H1 (cell line): Measurements from ENCODE around the gene CAPN2. TPM values are rescaled to one million over a fixed set of nuclear protein-coding genes. Genes with fewer than 3 reads are reported as not detected.

Source experiments
- CTCF ChIA-PET: fragments of 300-600 bp; sonication (Branson Sonifier 250); formaldehyde crosslinking; loops from one replicate; lab custom pipeline; 2021; ENCODE audit not compliant: partially characterized antibody; lab: Charles Lee
- POLR2A ChIA-PET: fragments of 300-600 bp; sonication (Branson Sonifier 250); formaldehyde crosslinking; loops from one replicate; lab custom pipeline; 2021; ENCODE audit warnings: inconsistent platforms; ENCODE audit not compliant: partially characterized antibody; lab: Charles Lee
- DNase-seq, 2 experiments: peaks; one replicate each; pipeline versions ENCODE4 v3.0.0 to v3.0.0-alpha.2; 2010 to 2022; ENCODE audit warnings: low spot score in 2 of 2, low read depth in 1 of 2, mixed read lengths in 1 of 2
- FAIRE-seq: peaks from 2 replicates; lab custom pipeline; 2011; peaks lifted over from hg19 to GRCh38; lab: Jason Lieb, UNC
- H2AFZ ChIP-seq: 2 replicates; pipeline ENCODE4 v1.8.1; 2012; ENCODE audit warnings: low read length, inconsistent platforms
- H2AK5ac ChIP-seq: 2 replicates; pipeline ENCODE4 v1.6.1; 2013; ENCODE audit warnings: low read depth, low read length
- H2BK120ac ChIP-seq: replicated peaks from 2 replicates; pipeline ENCODE3; 2013; ENCODE audit warnings: low read depth, low read length, inconsistent platforms
- H2BK12ac ChIP-seq: 2 replicates; pipeline ENCODE4 v1.6.1; 2013; ENCODE audit warnings: low read depth, low read length
- H2BK15ac ChIP-seq: 2 replicates; pipeline ENCODE4 v1.6.1; 2013; ENCODE audit warnings: low read length
- H2BK20ac ChIP-seq: 2 replicates; pipeline ENCODE4 v1.6.1; 2013; ENCODE audit warnings: low read length
- H2BK5ac ChIP-seq: 2 replicates; pipeline ENCODE4 v1.6.1; 2013; ENCODE audit warnings: low read depth, low read length
- H3K14ac ChIP-seq: 2 replicates; pipeline ENCODE4 v1.6.1; 2013; ENCODE audit warnings: inconsistent platforms; ENCODE audit not compliant: insufficient read length
- H3K18ac ChIP-seq: 2 replicates; pipeline ENCODE4 v1.6.1; 2013; ENCODE audit warnings: low read length; ENCODE audit errors: extremely low read depth
- H3K23ac ChIP-seq: 2 replicates; pipeline ENCODE4 v1.6.1; 2013; ENCODE audit warnings: inconsistent platforms; ENCODE audit not compliant: insufficient read length
- H3K23me2 ChIP-seq: 2 replicates; pipeline ENCODE4 v1.6.1; 2013; ENCODE audit warnings: low read depth, low read length
- H3K27ac ChIP-seq: 2 replicates; pipeline ENCODE4 v1.6.1; 2011; ENCODE audit warnings: low read depth, low read length, inconsistent platforms
- H3K27me3 ChIP-seq, 4 experiments: replicated peaks in 1 of 4; 1 replicate in 1 of 4; 2 replicates in 3 of 4; pipeline versions ENCODE4 v1.6.1 to v1.8.1; 2011 to 2013; ENCODE audit warnings: low read length in 3 of 4, mild to moderate bottlenecking in 3 of 4, inconsistent platforms in 2 of 4, mixed read lengths in 2 of 4, moderate library complexity in 1 of 4; ENCODE audit not compliant: control insufficient read depth in 3 of 4, insufficient read depth in 3 of 4; ENCODE audit errors: extremely low read depth in 1 of 4
- H3K36me3 ChIP-seq, 4 experiments: 2 replicates each; pipeline versions ENCODE4 v1.6.1 to v1.8.1; 2011 to 2013; ENCODE audit warnings: mild to moderate bottlenecking in 4 of 4, low read length in 3 of 4, moderate library complexity in 2 of 4, control low read depth in 1 of 4, inconsistent platforms in 1 of 4; ENCODE audit not compliant: insufficient read depth in 4 of 4, control insufficient read depth in 2 of 4
- H3K4ac ChIP-seq: replicated peaks from 2 replicates; pipeline ENCODE3; 2013; ENCODE audit warnings: low read length, low read depth, mixed read lengths, inconsistent platforms; ENCODE audit not compliant: insufficient read length
- H3K4me1 ChIP-seq, 4 experiments: replicated peaks in 1 of 4; 1 replicate in 1 of 4; 2 replicates in 3 of 4; pipeline versions ENCODE4 v1.6.1 to v1.8.1; 2011 to 2013; ENCODE audit warnings: low read length in 3 of 4, inconsistent platforms in 2 of 4, mixed read lengths in 1 of 4; ENCODE audit not compliant: insufficient read depth in 4 of 4, control insufficient read depth in 3 of 4
- H3K4me2 ChIP-seq, 2 experiments: 2 replicates each; pipeline versions ENCODE4 v1.6.1 to v1.8.1; 2011 to 2013; ENCODE audit warnings: low read depth in 2 of 2, low read length in 2 of 2, control low read depth in 1 of 2, inconsistent platforms in 1 of 2, mild to moderate bottlenecking in 1 of 2; ENCODE audit not compliant: insufficient read depth in 1 of 2
- H3K4me3 ChIP-seq, 4 experiments: fragments of 200-600, 300-600 bp in 1 of 4; sonication (generic), shearing (Covaris generic), sonication (Bioruptor Twin) in 1 of 4; 2 replicates each; pipeline versions ENCODE4 v1.5.1 to v1.8.1; 2011 to 2016; ENCODE audit warnings: low read length in 4 of 4, low read depth in 3 of 4, control low read depth in 2 of 4, inconsistent platforms in 2 of 4, mild to moderate bottlenecking in 2 of 4, mixed read lengths in 1 of 4, moderate library complexity in 1 of 4; ENCODE audit not compliant: insufficient read depth in 2 of 4; ENCODE audit errors: extremely low read depth in 1 of 4
- H3K56ac ChIP-seq: replicated peaks from 2 replicates; pipeline ENCODE3; 2013; ENCODE audit warnings: low read depth, mild to moderate bottlenecking, mixed read lengths, low read length, inconsistent platforms; ENCODE audit not compliant: insufficient read length
- H3K79me1 ChIP-seq: 2 replicates; pipeline ENCODE4 v1.6.1; 2013; ENCODE audit warnings: low read depth, low read length, control low read depth
- H3K79me2 ChIP-seq, 2 experiments: 2 replicates each; pipeline versions ENCODE4 v1.6.1 to v1.8.1; 2012 to 2013; ENCODE audit warnings: low read length in 2 of 2, mild to moderate bottlenecking in 2 of 2, inconsistent platforms in 1 of 2; ENCODE audit not compliant: insufficient read depth in 2 of 2, control insufficient read depth in 1 of 2
- H3K9ac ChIP-seq, 4 experiments: replicated peaks in 1 of 4; 1 replicate in 1 of 4; 2 replicates in 3 of 4; pipeline versions ENCODE4 v1.6.1 to v1.8.1; 2011 to 2013; ENCODE audit warnings: low read depth in 3 of 4, low read length in 3 of 4, control low read depth in 2 of 4, mild to moderate bottlenecking in 2 of 4, moderate library complexity in 2 of 4, inconsistent platforms in 1 of 4; ENCODE audit errors: extremely low read depth in 1 of 4
- H3K9me3 ChIP-seq, 2 experiments: 2 replicates each; pipeline versions ENCODE4 v1.6.1 to v1.8.1; 2012 to 2013; ENCODE audit warnings: mild to moderate bottlenecking in 2 of 2, moderate library complexity in 2 of 2, control low read depth in 1 of 2, inconsistent platforms in 1 of 2, low read depth in 1 of 2, low read length in 1 of 2, mixed read lengths in 1 of 2; ENCODE audit not compliant: insufficient read depth in 2 of 2
- H4K20me1 ChIP-seq, 2 experiments: replicated peaks in 1 of 2; 2 replicates each; pipeline versions ENCODE3 to v1.8.1; 2011 to 2013; ENCODE audit warnings: inconsistent platforms in 2 of 2, low read length in 2 of 2, mild to moderate bottlenecking in 1 of 2; ENCODE audit not compliant: insufficient read depth in 2 of 2, control insufficient read depth in 1 of 2
- H4K5ac ChIP-seq: 2 replicates; pipeline ENCODE4 v1.6.1; 2013; ENCODE audit warnings: low read length, low read depth, mixed read lengths, inconsistent platforms; ENCODE audit not compliant: insufficient read length
- H4K8ac ChIP-seq: 2 replicates; pipeline ENCODE4 v1.8.0; 2013; ENCODE audit warnings: mild to moderate bottlenecking, moderate library complexity, low read length, inconsistent platforms; ENCODE audit not compliant: insufficient read depth; ENCODE audit errors: extremely low read depth
- H4K91ac ChIP-seq: replicated peaks from 2 replicates; pipeline ENCODE3; 2013; ENCODE audit warnings: low read length, mixed read lengths, inconsistent platforms; ENCODE audit not compliant: insufficient read length
- ASH2L ChIP-seq: fragments of 200-600, 300-600 bp; sonication (generic); IDR thresholded peaks from one replicate; pipeline ENCODE4 v1.7.1; 2017; ENCODE audit warnings: low read length
- EP300 ChIP-seq, 2 experiments: IDR thresholded peaks; 1 replicate in 1 of 2; 2 replicates in 1 of 2; pipeline ENCODE4 v1.6.1; 2011 to 2012; ENCODE audit warnings: low read depth in 2 of 2, low read length in 2 of 2, mild to moderate bottlenecking in 2 of 2, borderline replicate concordance in 1 of 2, inconsistent platforms in 1 of 2, moderate library complexity in 1 of 2
- HDAC6 ChIP-seq: IDR thresholded peaks from one replicate; pipeline ENCODE4 v1.7.1; 2012; ENCODE audit warnings: low read depth, mild to moderate bottlenecking, inconsistent platforms, low read length, moderate library complexity
- KDM5A ChIP-seq: fragments of 200-600 bp; IDR thresholded peaks from 2 replicates; pipeline ENCODE4 v1.7.1; 2012; ENCODE audit warnings: mild to moderate bottlenecking, low read length, inconsistent platforms, mixed read lengths
- SP1 ChIP-seq: IDR thresholded peaks from 2 replicates; pipeline ENCODE4 v1.6.1; 2011; ENCODE audit warnings: low read depth, low read length
- TEAD4 ChIP-seq: IDR thresholded peaks from 2 replicates; pipeline ENCODE4 v1.6.1; 2012; ENCODE audit warnings: low read depth, low read length, inconsistent platforms, mixed read lengths
- WGBS, 2 experiments: shearing (Covaris generic) in 1 of 2; methylation state at CpG; one replicate each; pipeline versions ENCODE4 v1.1.6 to v1.1.7; 2013 to 2015; ENCODE audit warnings: low lambda C conversion rate in 2 of 2, mixed read lengths in 2 of 2, inconsistent platforms in 1 of 2, low coverage in 1 of 2, missing lambda C conversion rate in 1 of 2; ENCODE audit not compliant: insufficient replicate concordance in 2 of 2, insufficient coverage in 1 of 2, insufficient read length in 1 of 2; ENCODE audit errors: extremely low coverage in 1 of 2, missing lambda C conversion rate in 1 of 2; 5-methylcytosine and 5-hydroxymethylcytosine counted together
- polyA plus RNA-seq, 7 experiments: library from polyadenylated mRNA; depleted of rRNA in 3 of 7; stranded (reverse) in 5 of 7; unstranded in 2 of 7; fragments of >200 nt in 5 of 7; fragments of 200-250 nt in 2 of 7; gene quantifications; 1 replicate in 5 of 7; 2 replicates in 1 of 7; 4 replicates in 1 of 7; pipeline versions ENCODE4 v1.2.1 to v1.2.3, GENCODE V29; 2011 to 2013; ENCODE audit warnings: missing spikeins in 2 of 7, mixed read lengths in 2 of 7
- total RNA-seq: library from RNA; stranded (reverse); fragmentation: NEBNext Ultra II Directional; extraction: Animal tissue kit (Norgen Biotek cat#: 25700); gene quantifications from 2 replicates; pipeline ENCODE4 v1.2.1, GENCODE V29; 2021
- TF ChIP-seq, protein P1 (sequence below): IDR thresholded peaks from 2 replicates; pipeline ENCODE4 v1.6.1; 2012; ENCODE audit warnings: low read length, inconsistent platforms
- TF ChIP-seq, protein P2 (sequence below): IDR thresholded peaks from 2 replicates; pipeline ENCODE4 v1.6.1; 2011; ENCODE audit warnings: low read depth, mild to moderate bottlenecking, low read length; ENCODE audit not compliant: insufficient read depth
- TF ChIP-seq, protein P3 (sequence below), 3 experiments: IDR thresholded peaks; 1 replicate in 2 of 3; 2 replicates in 1 of 3; pipeline versions ENCODE4 v1.5.1 to v1.6.1; 2011; ENCODE audit warnings: low read length in 3 of 3, mild to moderate bottlenecking in 3 of 3, inconsistent platforms in 2 of 3, low read depth in 1 of 3, moderate library complexity in 1 of 3; ENCODE audit not compliant: insufficient read depth in 1 of 3; ENCODE audit errors: control extremely low read depth in 1 of 3

Gene CAPN2
- total and polyA plus RNA-seq, 2 of the 8 experiments (the other 6 are each of a cell fraction or from before 2014, with no cell fraction given): 9.2 to 10.3 TPM

DNA sequence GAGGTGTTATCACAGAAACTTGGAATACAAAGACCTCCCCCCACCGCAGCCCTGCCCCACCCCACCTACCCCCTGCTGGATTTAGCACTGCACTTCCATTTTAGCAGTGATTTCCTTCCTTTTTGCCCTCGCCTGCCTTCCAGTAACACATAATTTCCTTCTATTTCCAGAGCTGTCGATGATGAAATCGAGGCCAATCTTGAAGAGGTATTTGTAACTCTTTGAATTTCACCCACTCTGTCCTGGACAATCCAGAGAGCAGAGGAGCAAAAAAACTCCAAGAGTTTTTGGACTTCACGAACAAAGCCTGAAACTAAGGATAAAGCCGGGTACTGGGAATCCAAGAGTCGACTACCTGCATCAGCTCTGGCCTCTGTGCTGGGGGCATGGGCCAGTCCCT, 49.1 kb downstream of the CAPN2 start:
- H2AFZ ChIP-seq: no peak overlapping the region
- ChIA-PET CTCF (interaction anchor here (1.2 to 3.1 kb wide), 5 partner anchors 9 to 65 kb away, joined by 3 to 24 read pairs (median 6); no protein-coding TSS in a partner anchor), POLR2A (interaction anchor here (1.0 to 1.5 kb wide), 2 partner anchors 11 to 14 kb away, joined by 3 to 4 read pairs; no protein-coding TSS in a partner anchor)
- no peak overlapping the region for H2AK5ac ChIP-seq
- H3K9ac ChIP-seq: no peak overlapping the region
- no peak overlapping the region for H2BK15ac ChIP-seq
- no peak overlapping the region for H3K4me3 ChIP-seq
- no peak overlapping the region for H4K8ac ChIP-seq
- H3K18ac ChIP-seq: no peak overlapping the region
- H4K91ac ChIP-seq: no peak overlapping the region
- H2BK12ac ChIP-seq: no peak overlapping the region
- H3K27me3 ChIP-seq: no peaks in the 10 kb centered on the region
- no peaks in the 10 kb centered on the region; a peak in 1 of 8 replicates for H3K36me3 ChIP-seq
- no peaks in the 10 kb centered on the region for H3K79me1 ChIP-seq
- no peak overlapping the region for H3K27ac ChIP-seq
- H3K56ac ChIP-seq: no peak overlapping the region
- no peak overlapping the region for H3K14ac ChIP-seq
- H2BK120ac ChIP-seq: no peak overlapping the region
- H3K4me1 ChIP-seq: no peaks in the 10 kb centered on the region
- no peak overlapping the region for H3K4me2 ChIP-seq
- no peaks in the 10 kb centered on the region for H3K9me3 ChIP-seq
- no peak overlapping the region for H3K23ac ChIP-seq
- H4K20me1 ChIP-seq: no peaks in the 10 kb centered on the region
- FAIRE-seq: no peak
- no peak overlapping the region for H3K4ac ChIP-seq
- no peaks in the 10 kb centered on the region for H3K23me2 ChIP-seq
- no peak overlapping the region for H4K5ac ChIP-seq
- no peaks in the 10 kb centered on the region for H3K79me2 ChIP-seq
- no peak for DNase-seq
- 86% methylated on average over 7 of the region's 7 CpGs; no CpG with 5 or more reads in 1 of the 2 experiments for WGBS, 2 experiments
- H2BK20ac ChIP-seq: no peak overlapping the region
- no peak overlapping the region for H2BK5ac ChIP-seq
- TF ChIP-seq EP300 (IDR thresholded peaks at IDR 0.05; ENCODE audit: borderline replicate concordance in 1 of 2, low read depth in 2 of 2, low read length in 2 of 2): no peak
- no peak for TF ChIP-seq ASH2L
- TF ChIP-seq TEAD4: no peak
- TF ChIP-seq, protein P1, sequence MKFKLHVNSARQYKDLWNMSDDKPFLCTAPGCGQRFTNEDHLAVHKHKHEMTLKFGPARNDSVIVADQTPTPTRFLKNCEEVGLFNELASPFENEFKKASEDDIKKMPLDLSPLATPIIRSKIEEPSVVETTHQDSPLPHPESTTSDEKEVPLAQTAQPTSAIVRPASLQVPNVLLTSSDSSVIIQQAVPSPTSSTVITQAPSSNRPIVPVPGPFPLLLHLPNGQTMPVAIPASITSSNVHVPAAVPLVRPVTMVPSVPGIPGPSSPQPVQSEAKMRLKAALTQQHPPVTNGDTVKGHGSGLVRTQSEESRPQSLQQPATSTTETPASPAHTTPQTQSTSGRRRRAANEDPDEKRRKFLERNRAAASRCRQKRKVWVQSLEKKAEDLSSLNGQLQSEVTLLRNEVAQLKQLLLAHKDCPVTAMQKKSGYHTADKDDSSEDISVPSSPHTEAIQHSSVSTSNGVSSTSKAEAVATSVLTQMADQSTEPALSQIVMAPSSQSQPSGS: no peak
- TF ChIP-seq, protein P2, sequence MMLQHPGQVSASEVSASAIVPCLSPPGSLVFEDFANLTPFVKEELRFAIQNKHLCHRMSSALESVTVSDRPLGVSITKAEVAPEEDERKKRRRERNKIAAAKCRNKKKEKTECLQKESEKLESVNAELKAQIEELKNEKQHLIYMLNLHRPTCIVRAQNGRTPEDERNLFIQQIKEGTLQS: no peak
- TF ChIP-seq, protein P3, sequence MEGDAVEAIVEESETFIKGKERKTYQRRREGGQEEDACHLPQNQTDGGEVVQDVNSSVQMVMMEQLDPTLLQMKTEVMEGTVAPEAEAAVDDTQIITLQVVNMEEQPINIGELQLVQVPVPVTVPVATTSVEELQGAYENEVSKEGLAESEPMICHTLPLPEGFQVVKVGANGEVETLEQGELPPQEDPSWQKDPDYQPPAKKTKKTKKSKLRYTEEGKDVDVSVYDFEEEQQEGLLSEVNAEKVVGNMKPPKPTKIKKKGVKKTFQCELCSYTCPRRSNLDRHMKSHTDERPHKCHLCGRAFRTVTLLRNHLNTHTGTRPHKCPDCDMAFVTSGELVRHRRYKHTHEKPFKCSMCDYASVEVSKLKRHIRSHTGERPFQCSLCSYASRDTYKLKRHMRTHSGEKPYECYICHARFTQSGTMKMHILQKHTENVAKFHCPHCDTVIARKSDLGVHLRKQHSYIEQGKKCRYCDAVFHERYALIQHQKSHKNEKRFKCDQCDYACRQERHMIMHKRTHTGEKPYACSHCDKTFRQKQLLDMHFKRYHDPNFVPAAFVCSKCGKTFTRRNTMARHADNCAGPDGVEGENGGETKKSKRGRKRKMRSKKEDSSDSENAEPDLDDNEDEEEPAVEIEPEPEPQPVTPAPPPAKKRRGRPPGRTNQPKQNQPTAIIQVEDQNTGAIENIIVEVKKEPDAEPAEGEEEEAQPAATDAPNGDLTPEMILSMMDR (IDR thresholded peaks at IDR 0.05; ENCODE audit: control extremely low read depth in 1 of 3, insufficient read depth in 1 of 3, low read depth in 1 of 3, low read length in 3 of 3): no peak
- TF ChIP-seq KDM5A: no peak
- TF ChIP-seq HDAC6: no peak
- no peak for TF ChIP-seq SP1
